GM18861 (cell line): ENCODE data around the gene CKAP2L.
"Not testable (repeated sequence)": the region's sequence is repeated elsewhere in the genome, so short reads cannot be mapped to it uniquely, and the experiment has no call there.

ENCODE experiments used
- ATAC-seq: cut with Tn5 transposase; IDR thresholded peaks from one replicate; pipeline ENCODE4 v1.9.1; 2021; ENCODE audit not compliant: unreplicated experiment

CKAP2L gene

GRCh38 chr2:112712903-112713584 lies 51.4 kb downstream of the CKAP2L start:
- ATAC-seq, result no peak

GRCh38 chr2:112712465-112712864 lies 51.9 kb downstream of the CKAP2L start:
- ATAC-seq, result no peak

- ATAC-seq, result no peak
Measured at GRCh38 chr2:112710956-112711750, 53.3 kb downstream of the CKAP2L start.

GRCh38 chr2:112709703-112710102 lies 54.7 kb downstream of the CKAP2L start:
- no peak for ATAC-seq

- no peak for ATAC-seq
Measured at GRCh38 chr2:112708968-112709367, 55.4 kb downstream of the CKAP2L start.

- not testable (repeated sequence) for ATAC-seq
Measured at GRCh38 chr2:112706947-112707346, 57.5 kb downstream of the CKAP2L start.

- no peak for ATAC-seq
Measured at GRCh38 chr2:112706170-112706664, 58.2 kb downstream of the CKAP2L start.

- no peak for ATAC-seq
Measured at GRCh38 chr2:112705575-112705974, 58.8 kb downstream of the CKAP2L start.

GRCh38 chr2:112703684-112704083 lies 60.7 kb downstream of the CKAP2L start:
- no peak for ATAC-seq

- ATAC-seq, result no peak
Measured at GRCh38 chr2:112701052-112701451, 63.4 kb downstream of the CKAP2L start.

GRCh38 chr2:112699984-112700667 lies 64.3 kb downstream of the CKAP2L start:
- ATAC-seq, result no peak

GRCh38 chr2:112698834-112699515 lies 65.4 kb downstream of the CKAP2L start:
- no peak for ATAC-seq

- no peak for ATAC-seq
Measured at GRCh38 chr2:112694182-112694581, 70.2 kb downstream of the CKAP2L start.

GRCh38 chr2:112693596-112693995 lies 70.8 kb downstream of the CKAP2L start:
- ATAC-seq, result no peak

- no peak for ATAC-seq
Measured at GRCh38 chr2:112692918-112693317, 71.5 kb downstream of the CKAP2L start.

- ATAC-seq, result peak; percentile 85
Measured at GRCh38 chr2:112692495-112692911, 71.9 kb downstream of the CKAP2L start.

- ATAC-seq, result no peak
Measured at GRCh38 chr2:112691881-112692281, 72.5 kb downstream of the CKAP2L start.

- no peak for ATAC-seq
Measured at GRCh38 chr2:112690853-112691401, 73.5 kb downstream of the CKAP2L start.

GRCh38 chr2:112688086-112688880 lies 76.1 kb downstream of the CKAP2L start:
- no peak for ATAC-seq

- ATAC-seq, result no peak
Measured at GRCh38 chr2:112687522-112687921, 76.9 kb downstream of the CKAP2L start.
